Stimulated activated CD8-positive, alpha-beta memory T cell treated with anti-CD3 and anti-CD28 coated beads, Interleukin-12 subunit alpha, Interleukin-12 subunit beta, amount 100 ng/mL, for 1 hour (primary cell): ENCODE measurements around the gene PSPN.
"Not testable (repeated sequence)": the region's sequence is repeated elsewhere in the genome, so short reads cannot be mapped to it uniquely, and the experiment has no call there.

ENCODE experiments used
- DNase-seq: peaks from one replicate; pipeline ENCODE4 v3.0.0-alpha.2; 2020; ENCODE audit warnings: low read depth

PSPN gene

GRCh38 chr19:6373096-6373812, 2.5 kb downstream of the PSPN start:
- DNase-seq = peak; percentile 94

DNA sequence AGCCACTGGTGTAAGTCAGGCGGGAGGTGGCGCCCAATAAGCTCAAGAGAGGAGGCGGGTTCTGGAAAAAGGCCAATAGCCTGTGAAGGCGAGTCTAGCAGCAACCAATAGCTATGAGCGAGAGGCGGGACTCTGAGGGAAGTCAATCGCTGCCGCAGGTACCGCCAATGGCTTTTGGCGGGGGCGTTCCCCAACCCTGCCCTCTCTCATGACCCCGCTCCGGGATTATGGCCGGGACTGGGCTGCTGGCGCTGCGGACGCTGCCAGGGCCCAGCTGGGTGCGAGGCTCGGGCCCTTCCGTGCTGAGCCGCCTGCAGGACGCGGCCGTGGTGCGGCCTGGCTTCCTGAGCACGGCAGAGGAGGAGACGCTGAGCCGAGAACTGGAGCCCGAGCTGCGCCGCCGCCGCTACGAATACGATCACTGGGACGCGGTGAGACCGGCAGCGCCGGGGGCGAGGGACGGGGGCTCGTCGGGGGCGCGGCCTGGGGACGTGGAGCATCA, 3.1 kb downstream of the PSPN start, which contains the start of gene ALKBH7:
Gene ALKBH7, plus strand, starts transcription at position 201 of the 502 bp plus-strand sequence. Its CDS starts 27 bp downstream, at position 228.
- peak; percentile 93 for DNase-seq

DNA sequence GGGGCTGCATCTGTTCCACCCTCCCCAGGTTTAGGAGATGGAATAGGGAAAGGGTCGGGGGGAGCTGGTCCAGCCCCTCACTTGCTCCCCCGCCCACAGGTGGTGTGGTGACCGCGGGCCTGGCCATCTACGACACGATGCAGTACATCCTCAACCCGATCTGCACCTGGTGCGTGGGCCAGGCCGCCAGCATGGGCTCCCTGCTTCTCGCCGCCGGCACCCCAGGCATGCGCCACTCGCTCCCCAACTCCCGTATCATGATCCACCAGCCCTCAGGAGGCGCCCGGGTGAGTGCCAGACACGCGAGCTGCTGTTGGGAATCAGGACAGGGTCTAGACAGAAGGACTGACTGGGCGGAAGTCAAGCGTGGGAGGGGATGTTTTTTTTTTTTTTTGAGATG, 11.4 kb downstream of the PSPN start:
- DNase-seq = no peak

DNA sequence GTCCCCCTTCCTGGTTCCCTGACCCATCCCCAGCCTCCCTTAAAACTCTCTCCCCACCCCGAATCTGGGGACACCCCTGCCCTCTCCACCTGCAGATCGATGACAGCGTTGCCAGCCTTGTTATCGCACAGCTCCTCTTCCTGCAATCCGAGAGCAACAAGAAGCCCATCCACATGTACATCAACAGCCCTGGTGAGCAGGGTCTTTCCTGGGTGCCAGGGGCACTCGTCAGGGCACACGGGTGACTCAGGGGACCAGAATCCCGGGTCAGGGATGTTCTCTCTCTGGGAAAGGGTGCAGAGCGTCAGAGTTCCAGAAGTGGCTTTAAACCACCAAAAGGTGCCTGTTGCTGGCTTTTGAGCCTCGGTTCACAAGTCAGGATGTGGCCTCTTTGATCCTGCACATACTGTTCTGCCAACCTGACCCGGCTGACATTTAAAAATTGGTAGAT, 13.4 kb downstream of the PSPN start:
- peak; percentile 4 for DNase-seq

DNA sequence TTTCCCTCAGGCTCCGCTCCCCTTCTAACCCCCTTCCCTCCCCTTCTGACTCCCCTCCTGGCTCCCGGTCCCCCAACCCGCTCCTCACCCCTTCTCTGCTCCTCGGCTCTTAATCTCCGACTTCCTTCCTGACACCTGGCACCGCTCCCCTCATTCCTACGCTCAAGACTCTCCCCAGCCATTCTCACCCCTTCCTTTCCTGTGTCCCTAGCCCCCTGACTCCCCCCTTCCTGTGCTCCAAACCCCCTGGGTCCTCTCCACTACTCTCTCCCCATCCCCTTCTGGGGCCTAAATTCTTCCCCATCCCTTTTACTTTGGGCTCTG, 13.7 kb downstream of the PSPN start:
- no peak for DNase-seq

DNA sequence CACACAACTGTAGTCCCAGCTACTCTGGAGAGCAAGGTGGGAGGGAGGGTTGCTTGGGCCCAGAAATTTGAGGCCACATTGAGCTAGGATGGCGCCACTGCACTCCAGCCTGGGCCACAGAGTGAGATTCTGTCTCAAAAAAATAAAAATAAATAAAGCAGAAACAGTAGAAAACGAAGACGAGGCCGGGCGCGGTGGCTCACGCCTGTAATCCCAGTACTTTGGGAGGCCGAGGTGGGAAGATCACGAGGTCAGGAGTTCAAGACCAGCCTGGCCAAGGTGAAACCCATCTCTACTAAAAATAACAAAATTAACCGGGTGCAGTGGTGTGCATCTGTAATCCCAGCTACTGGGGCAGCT, 14.9 kb downstream of the PSPN start:
- DNase-seq = not testable (repeated sequence)

GRCh38 chr19:6360445-6360844, 15.3 kb downstream of the PSPN start:
- DNase-seq = not testable (repeated sequence)

GRCh38 chr19:6359568-6360341, 16.0 kb downstream of the PSPN start:
- DNase-seq = no peak

GRCh38 chr19:6358003-6358402, 17.7 kb downstream of the PSPN start:
- DNase-seq = no peak

GRCh38 chr19:6357174-6357573, 18.6 kb downstream of the PSPN start:
- DNase-seq = no peak

DNA sequence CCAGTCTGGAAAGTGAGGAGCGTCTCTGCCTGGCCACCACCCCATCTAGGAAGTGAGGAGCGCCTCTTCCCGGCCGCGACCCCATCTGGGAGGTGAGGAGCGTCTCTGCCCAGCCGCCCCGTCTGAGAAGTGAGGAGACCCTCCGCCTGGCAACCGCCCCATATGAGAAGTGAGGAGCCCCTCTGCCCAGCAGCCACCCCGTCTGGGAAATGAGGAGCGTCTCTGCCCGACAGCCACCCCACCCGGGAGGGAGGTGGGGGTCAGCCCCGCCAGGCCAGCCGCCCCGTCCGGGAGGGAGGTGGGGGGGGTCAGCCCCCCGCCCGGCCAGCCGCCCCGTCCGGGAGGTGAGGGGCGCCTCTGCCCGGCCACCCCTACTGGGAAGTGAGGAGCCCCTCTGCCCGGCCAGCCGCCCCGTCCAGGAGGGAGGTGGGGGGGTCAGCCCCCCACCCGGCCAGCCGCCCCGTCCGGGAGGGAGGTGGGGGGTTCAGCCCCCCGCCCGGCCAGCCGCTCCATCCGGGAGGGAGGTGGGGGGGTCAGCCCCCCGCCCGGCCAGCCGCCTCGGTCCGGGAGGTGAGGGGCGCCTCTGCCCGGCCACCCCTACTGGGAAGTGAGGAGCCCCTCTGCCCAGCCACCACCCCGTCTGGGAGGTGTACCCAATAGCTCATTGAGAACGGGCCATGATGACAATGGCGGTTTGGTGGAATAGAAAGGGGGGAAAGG, 20.3 kb downstream of the PSPN start:
- not testable (repeated sequence) for DNase-seq

- no peak for DNase-seq
Measured at GRCh38 chr19:6354098-6354674, 21.5 kb downstream of the PSPN start.

- no peak for DNase-seq
Measured at GRCh38 chr19:6352381-6353165, 23.2 kb downstream of the PSPN start.

DNA sequence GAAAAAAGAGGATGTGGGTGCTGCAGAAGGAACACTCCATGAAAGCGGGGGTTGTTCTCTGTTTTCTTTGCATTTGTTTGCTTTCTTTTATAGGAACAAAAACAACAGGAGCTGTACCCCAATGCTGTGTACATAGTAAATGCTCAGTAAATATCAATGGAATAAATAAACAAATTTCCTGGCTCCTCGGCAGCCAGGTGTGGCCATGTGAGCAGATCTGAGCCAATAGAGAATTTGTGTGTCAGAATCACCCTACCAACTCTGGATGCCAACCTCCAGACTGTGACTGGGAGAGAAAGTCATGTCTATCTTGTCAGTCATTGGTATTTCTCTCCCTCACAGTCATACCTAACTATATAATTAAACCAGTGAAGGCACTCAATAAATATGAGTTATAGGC, 25.0 kb downstream of the PSPN start:
- no peak for DNase-seq

GRCh38 chr19:6349271-6349670, 26.5 kb downstream of the PSPN start:
- DNase-seq = not testable (repeated sequence)

DNA sequence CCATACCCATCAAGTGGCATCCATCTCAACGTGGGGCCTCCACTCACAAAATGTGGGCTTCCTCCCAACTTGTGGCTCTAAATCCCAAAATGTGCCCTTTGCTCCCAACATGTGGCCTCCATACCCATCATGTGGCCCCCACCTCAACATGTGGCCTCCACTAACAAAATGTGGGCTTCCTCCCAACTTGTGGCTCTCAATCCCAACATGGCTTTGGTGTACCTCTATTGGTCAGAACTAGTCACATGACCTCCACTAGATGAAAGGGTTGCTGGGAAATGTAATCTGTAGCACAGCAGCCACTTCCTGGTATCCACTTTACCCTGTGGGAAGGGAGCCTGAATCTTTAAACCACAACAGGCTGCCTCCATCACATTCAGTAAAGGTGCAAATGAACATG, 32.3 kb downstream of the PSPN start:
- DNase-seq = no peak

GRCh38 chr19:6340493-6341201, 35.1 kb downstream of the PSPN start:
- DNase-seq = no peak

DNA sequence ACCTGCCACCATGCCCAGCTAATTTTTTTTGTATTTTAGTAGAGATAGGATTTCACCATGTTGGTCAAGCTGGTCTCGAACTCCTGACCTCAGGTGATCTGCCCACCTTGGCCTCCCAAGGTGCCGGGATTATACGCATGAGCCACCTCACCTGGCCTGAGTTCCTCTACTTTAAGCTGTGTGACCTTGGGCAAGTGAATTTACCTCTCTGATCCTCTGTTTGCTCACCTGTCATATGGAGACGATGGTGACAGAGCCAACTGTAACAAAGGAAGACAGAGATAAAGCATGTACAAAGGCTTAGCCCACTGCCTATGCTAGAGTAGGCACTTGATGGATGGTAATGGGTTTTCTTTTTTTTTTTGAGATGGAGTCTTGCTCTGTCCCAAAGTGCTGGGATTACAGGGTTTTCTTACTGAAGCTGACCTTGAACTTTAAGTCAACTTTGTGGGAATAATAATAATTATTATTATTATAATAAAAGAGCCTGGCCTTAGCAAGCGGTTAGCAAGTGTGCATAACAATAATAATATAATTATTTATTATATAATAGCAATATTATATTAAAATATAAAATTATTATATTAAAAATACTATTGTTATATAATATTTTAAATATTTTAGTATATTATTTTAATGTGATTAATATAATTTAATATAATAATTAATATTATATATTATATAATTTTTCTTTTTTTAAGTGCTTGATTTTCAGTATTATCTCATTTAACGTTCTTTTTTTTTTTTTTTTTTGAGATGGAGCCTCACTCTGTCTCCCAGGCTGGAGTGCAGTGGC, 41.0 kb downstream of the PSPN start:
- DNase-seq = no peak

DNA sequence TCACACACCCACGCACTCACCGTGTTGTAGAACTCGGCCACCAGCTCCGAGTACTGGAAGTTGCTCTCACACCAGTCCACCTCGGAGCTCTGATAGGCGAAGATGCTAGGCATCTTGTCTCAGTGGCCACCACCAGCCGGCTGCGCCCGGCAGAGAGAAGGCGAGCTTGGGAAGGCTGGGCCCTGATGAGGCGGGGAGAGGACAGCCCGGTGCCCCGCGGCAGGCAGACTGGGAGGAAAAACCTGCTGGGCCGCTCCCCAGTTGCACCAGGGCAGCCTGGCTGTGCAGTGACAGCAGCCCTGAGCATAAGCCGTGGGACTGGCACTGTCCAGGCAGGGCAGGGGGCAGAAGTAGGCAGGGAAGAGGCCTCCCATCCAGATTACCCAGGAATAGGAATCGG, 42.3 kb downstream of the PSPN start, which contains the start of gene ACER1:
Gene ACER1, minus strand, starts transcription at position 174 of the 400 bp plus-strand sequence. Its CDS starts 61 bp downstream, at position 113.
- DNase-seq = no peak

DNA sequence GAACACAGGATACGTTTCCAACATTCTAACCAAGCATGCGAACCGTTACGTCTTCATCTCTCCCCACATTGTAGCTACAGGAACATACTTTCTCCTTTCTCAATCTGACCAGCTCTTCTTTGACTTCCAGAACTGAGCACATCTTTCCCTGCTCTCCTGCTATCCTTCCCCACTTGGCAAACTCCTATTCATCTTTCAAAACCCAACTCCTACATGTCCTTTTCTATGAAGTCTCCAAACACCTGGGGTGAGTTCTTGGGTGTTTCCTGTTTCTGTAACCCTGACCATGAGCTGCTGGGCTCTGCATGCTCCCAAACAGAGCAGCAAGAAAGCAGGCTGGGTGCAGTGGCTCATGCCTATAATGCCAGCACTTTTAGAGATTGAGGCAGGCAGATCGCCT, 48.9 kb downstream of the PSPN start:
- no peak for DNase-seq
